HG03520 (cell line): ENCODE results near the gene PDLIM5.
"Not testable (repeated sequence)": the region's sequence is repeated elsewhere in the genome, so short reads cannot be mapped to it uniquely, and the experiment has no call there.

Experiments used
- ATAC-seq: cut with Tn5 transposase; IDR thresholded peaks from one replicate; pipeline ENCODE4 v1.9.1; 2021; ENCODE audit warnings: mild to moderate bottlenecking, moderate library complexity; ENCODE audit not compliant: unreplicated experiment

The PDLIM5 gene

GRCh38 chr4:94459462-94460161, 7.9 kb downstream of the PDLIM5 start:
- ATAC-seq: no peak

GRCh38 chr4:94461506-94461905, 9.8 kb downstream of the PDLIM5 start:
- no peak for ATAC-seq

- ATAC-seq: no peak
These were observed 10.8 kb downstream of the PDLIM5 start for GRCh38 chr4:94462572-94462971.

GRCh38 chr4:94463771-94464170, 12.0 kb downstream of the PDLIM5 start:
- no peak for ATAC-seq

GRCh38 chr4:94466371-94466770, 14.6 kb downstream of the PDLIM5 start:
- no peak for ATAC-seq

GRCh38 chr4:94466923-94467322, 15.2 kb downstream of the PDLIM5 start:
- ATAC-seq: no peak

GRCh38 chr4:94468093-94468769, 16.5 kb downstream of the PDLIM5 start:
- ATAC-seq: no peak

GRCh38 chr4:94469221-94469784, 17.6 kb downstream of the PDLIM5 start:
- ATAC-seq: no peak

GRCh38 chr4:94470132-94470531, 18.4 kb downstream of the PDLIM5 start:
- no peak for ATAC-seq

- not testable (repeated sequence) for ATAC-seq
These were observed 19.0 kb downstream of the PDLIM5 start for GRCh38 chr4:94470782-94471181.

- ATAC-seq: no peak
These were observed 20.5 kb downstream of the PDLIM5 start for GRCh38 chr4:94472056-94472826.

- ATAC-seq: no peak
These were observed 23.3 kb downstream of the PDLIM5 start for GRCh38 chr4:94475050-94475449.

- ATAC-seq: no peak
These were observed 24.1 kb downstream of the PDLIM5 start for GRCh38 chr4:94475794-94476193.

- ATAC-seq: no peak
These were observed 25.5 kb downstream of the PDLIM5 start for GRCh38 chr4:94477227-94477626.

GRCh38 chr4:94478805-94479204, 27.1 kb downstream of the PDLIM5 start:
- ATAC-seq: not testable (repeated sequence)

GRCh38 chr4:94479358-94480141, 27.8 kb downstream of the PDLIM5 start:
- no peak for ATAC-seq

GRCh38 chr4:94480362-94480951, 28.7 kb downstream of the PDLIM5 start:
- ATAC-seq: no peak

GRCh38 chr4:94483895-94484294, 32.2 kb downstream of the PDLIM5 start:
- no peak for ATAC-seq

- no peak for ATAC-seq
These were observed 33.1 kb downstream of the PDLIM5 start for GRCh38 chr4:94484818-94485217.

- no peak for ATAC-seq
These were observed 34.6 kb downstream of the PDLIM5 start for GRCh38 chr4:94486372-94486801.
